HepG2 (cell line): ENCODE measurements around the gene FXYD1. TPM values are rescaled to one million over a fixed set of nuclear protein-coding genes. Genes with fewer than 3 reads are reported as not detected.

Experiments used
- ATAC-seq: fragments of 200-7000 bp; cut with Tn5 transposase; 3 replicates; pipeline ENCODE4 v1.9.1; 2020; ENCODE audit warnings: mild to moderate bottlenecking, moderate library complexity
- BruUV-seq: library from RNA; stranded (reverse); fragments of 400-500 nt; replicated peaks from 2 replicates; lab custom pipeline; 2021; lab: Mats Ljungman, UMichigan
- CTCF ChIA-PET: fragments of 300-600 bp; formaldehyde crosslinking; extraction: SDS; loops from one replicate; lab custom pipeline; 2021; ENCODE audit warnings: low total read pairs, inconsistent platforms, low intra/inter-chr PET ratio; lab: Yijun Ruan, JAX
- POLR2A ChIA-PET: fragments of 350-600 bp; sonication (Branson Sonifier 250); formaldehyde crosslinking; loops from one replicate; lab custom pipeline; 2020; ENCODE audit warnings: antibody characterized with exemption, inconsistent platforms; lab: Yijun Ruan, JAX
- DNase-seq: peaks from one replicate; pipeline ENCODE4 v3.0.0-alpha.2; 2015; ENCODE audit warnings: low spot score
- FAIRE-seq: peaks from 3 replicates; lab custom pipeline; 2011; peaks lifted over from hg19 to GRCh38; lab: Jason Lieb, UNC
- H2AFZ ChIP-seq: one replicate; pipeline ENCODE4 v1.6.1; 2011; ENCODE audit warnings: low read length, inconsistent platforms
- H3K27ac ChIP-seq: fragments of 300-600 bp; 3 replicates; pipeline ENCODE4 v1.8.0; 2011; ENCODE audit warnings: mixed run types, mild to moderate bottlenecking, mixed read lengths, low read length, inconsistent platforms; ENCODE audit not compliant: insufficient read depth; ENCODE audit errors: extremely low read length
- H3K27me3 ChIP-seq, 2 experiments: fragments of 200-600 bp in 1 of 2; 2 replicates in 1 of 2; 3 replicates in 1 of 2; pipeline versions ENCODE4 v1.6.0 to v1.8.0; 2011; ENCODE audit warnings: low read length in 2 of 2, mild to moderate bottlenecking in 2 of 2, moderate library complexity in 2 of 2, inconsistent platforms in 1 of 2; ENCODE audit not compliant: insufficient read depth in 2 of 2, control insufficient read depth in 1 of 2
- H3K36me3 ChIP-seq, 2 experiments: fragments of 200-600 bp in 1 of 2; replicated peaks in 1 of 2; 2 replicates in 1 of 2; 3 replicates in 1 of 2; pipeline versions ENCODE4 v1.5.1 to v1.8.0; 2011; ENCODE audit warnings: low read length in 2 of 2, inconsistent platforms in 1 of 2; ENCODE audit not compliant: insufficient read depth in 2 of 2, control insufficient read depth in 1 of 2
- H3K4me1 ChIP-seq: 2 replicates; pipeline ENCODE4 v1.5.1; 2012; ENCODE audit warnings: low read length, inconsistent platforms; ENCODE audit not compliant: insufficient read depth
- H3K4me2 ChIP-seq: 2 replicates; pipeline ENCODE4 v1.6.0; 2011; ENCODE audit warnings: low read depth, low read length, inconsistent platforms
- H3K4me3 ChIP-seq, 3 experiments: fragments of 200-600 bp in 1 of 3; sonication (generic), shearing (Covaris generic) in 1 of 3; replicated peaks in 1 of 3; 2 replicates each; pipeline ENCODE4 v1.5.1; 2011 to 2016; ENCODE audit warnings: low read length in 3 of 3, inconsistent platforms in 2 of 3, low read depth in 2 of 3, mild to moderate bottlenecking in 2 of 3, control low read depth in 1 of 3, mixed read lengths in 1 of 3; ENCODE audit not compliant: insufficient read depth in 1 of 3
- H3K79me2 ChIP-seq: one replicate; pipeline ENCODE4 v1.6.1; 2011; ENCODE audit warnings: low read length, inconsistent platforms; ENCODE audit not compliant: insufficient read depth
- H3K9ac ChIP-seq: 2 replicates; pipeline ENCODE4 v1.6.0; 2011; ENCODE audit warnings: mild to moderate bottlenecking, low read depth, low read length, inconsistent platforms; ENCODE audit not compliant: insufficient read depth
- H3K9me3 ChIP-seq: 2 replicates; pipeline ENCODE4 v1.5.1; 2012; ENCODE audit warnings: mild to moderate bottlenecking, low read length
- H4K20me1 ChIP-seq: 2 replicates; pipeline ENCODE4 v1.6.0; 2011; ENCODE audit warnings: inconsistent platforms, mild to moderate bottlenecking, low read length, moderate library complexity; ENCODE audit not compliant: insufficient read depth
- ARNTL ChIP-seq: sonication (generic); formaldehyde crosslinking; IDR thresholded peaks from 2 replicates; pipeline ENCODE4 v1.4.0; 2020; ENCODE audit warnings: mild to moderate bottlenecking, missing genetic modification reagents
- DZIP1 ChIP-seq: sonication (generic); formaldehyde crosslinking; IDR thresholded peaks from 2 replicates; pipeline ENCODE4 v1.5.0; 2020; ENCODE audit warnings: mild to moderate bottlenecking, missing genetic modification reagents
- FOSL1 ChIP-seq: sonication (generic); formaldehyde crosslinking; IDR thresholded peaks from 2 replicates; pipeline ENCODE4 v1.9.0; 2021; ENCODE audit warnings: missing genetic modification reagents, borderline replicate concordance
- FOSL2 ChIP-seq: sonication (generic); formaldehyde crosslinking; IDR thresholded peaks from 2 replicates; pipeline ENCODE4 v1.4.0; 2020; ENCODE audit warnings: missing genetic modification reagents
- HNF4A ChIP-seq: sonication (generic); formaldehyde crosslinking; IDR thresholded peaks from 2 replicates; pipeline ENCODE4 v1.4.0; 2020; ENCODE audit warnings: missing genetic modification reagents
- KDM3A ChIP-seq: IDR thresholded peaks from 2 replicates; pipeline ENCODE4 v1.6.1; 2018; ENCODE audit warnings: low read depth, missing compliant biosample characterization
- MXD3 ChIP-seq: IDR thresholded peaks from 2 replicates; pipeline ENCODE4 v1.6.1; 2016; ENCODE audit warnings: mild to moderate bottlenecking, missing biosample characterization, missing genetic modification reagents
- PBX3 ChIP-seq: sonication (generic); formaldehyde crosslinking; IDR thresholded peaks from 2 replicates; pipeline ENCODE4 v1.8.1; 2023; ENCODE audit warnings: missing genetic modification reagents, inconsistent platforms, borderline replicate concordance
- SP2 ChIP-seq: sonication (generic); formaldehyde crosslinking; IDR thresholded peaks from 2 replicates; pipeline ENCODE4 v1.5.1; 2020; ENCODE audit warnings: mild to moderate bottlenecking, missing genetic modification reagents
- ZNF713 ChIP-seq: sonication (generic); formaldehyde crosslinking; IDR thresholded peaks from 2 replicates; pipeline ENCODE4 v1.4.0; 2020; ENCODE audit warnings: mild to moderate bottlenecking, missing genetic modification reagents
- WGBS: methylation state at CpG from one replicate; pipeline ENCODE4 v1.1.6; 2017; ENCODE audit warnings: low lambda C conversion rate; 5-methylcytosine and 5-hydroxymethylcytosine counted together
- in situ Hi-C: cut with HindIII; loops from 2 replicates; pipeline ENCODE4 v1.10.0; 2017; ENCODE audit warnings: low pct_unique_long_range_greater_than_20kb; ENCODE audit not compliant: extremely low pct_ligation_motif_present
- intact Hi-C: fragments of 100-400 bp; cut with micrococcal nuclease; formaldehyde crosslinking; loops from one replicate; pipeline ENCODE4 v1.10.0; 2022; ENCODE audit not compliant: unreplicated experiment
- polyA plus RNA-seq, 8 experiments: library from polyadenylated mRNA; depleted of rRNA in 3 of 8; stranded (reverse) in 7 of 8; unstranded in 1 of 8; fragments of >200 nt; fragmentation: Illumina TruSeq in 4 of 8; extraction: Trizol in 4 of 8; gene quantifications; 2 replicates each; pipeline versions ENCODE4 v1.2.1 to v1.2.3, GENCODE V29; 2011 to 2016; ENCODE audit warnings: low read depth in 4 of 8, missing spikeins in 1 of 8, mixed read lengths in 1 of 8; ENCODE audit not compliant: insufficient read depth in 1 of 8
- total RNA-seq, 5 experiments: library from RNA; depleted of rRNA; stranded (reverse); fragments of >200 nt; fragmentation: Illumina TruSeq; extraction: Trizol; gene quantifications; 2 replicates each; pipeline ENCODE4 v1.2.3, GENCODE V29; 2016; ENCODE audit warnings: low read depth in 1 of 5

Gene FXYD1
- total and polyA plus RNA-seq, 2 of the 13 experiments (the other 11 are each of a cell fraction or from before 2014, with no cell fraction given), result 31.2 TPM; not detected in 1

GRCh38 chr19:35108730-35109129 is 29.9 kb upstream of the FXYD1 start:
- no peak overlapping the region for H3K9ac ChIP-seq

More at GRCh38 chr19:35108730-35109129, 29.9 kb upstream of the FXYD1 start:
- in situ Hi-C loops, result no loop called here
- 94% methylated on average over 11 of the region's 11 CpGs for WGBS
- ChIA-PET CTCF (no interaction called here), POLR2A (no interaction called here)
- TF ChIP-seq FOSL2 (no peak), SP2 (CRISPR knock-in tag) (no peak), ZNF713 (no peak), ARNTL (no peak), KDM3A (no peak), DZIP1 (CRISPR knock-in tag) (no peak), MXD3 (CRISPR knock-in tag) (no peak), FOSL1 (CRISPR knock-in tag) (no peak), HNF4A (CRISPR knock-in tag) (no peak), PBX3 (CRISPR knock-in tag) (no peak)
- Histone ChIP-seq H3K27ac (no peak overlapping the region), H3K9me3 (no peaks in the 10 kb centered on the region), H3K4me1 (peaks cover 66% of the 10 kb centered on the region), H2AFZ (no peak overlapping the region), H3K4me3 (no peak overlapping the region), H3K27me3 (no peaks in the 10 kb centered on the region), H3K79me2 (no peaks in the 10 kb centered on the region), H3K4me2 (no peak overlapping the region), H4K20me1 (no peaks in the 10 kb centered on the region), H3K36me3 (no peaks in the 10 kb centered on the region)
- intact Hi-C loops, result no loop called here
- no peak for ATAC-seq
- DNase-seq, result no peak
- no TSS peak for BruUV-seq
- no peak for FAIRE-seq
